Head of caudate nucleus (tissue), 42 donors: Measurements from ENCODE around the gene MAP7.
"Not testable (repeated sequence)": the region's sequence is repeated elsewhere in the genome, so short reads cannot be mapped to it uniquely, and the experiment has no call there.

Experiments
- DNase-seq, 42 donors: peaks; one replicate each; pipeline versions ENCODE4 v3.0.0 to v3.0.0-alpha.2; 2020 to 2021; ENCODE audit warnings: mixed read lengths in 7 of 42
- intact Hi-C: fragments of 100-400 bp; cut with DNase I; formaldehyde crosslinking; loops from one replicate; pipeline ENCODE4 v1.15.0; 2022

The MAP7 gene

DNA sequence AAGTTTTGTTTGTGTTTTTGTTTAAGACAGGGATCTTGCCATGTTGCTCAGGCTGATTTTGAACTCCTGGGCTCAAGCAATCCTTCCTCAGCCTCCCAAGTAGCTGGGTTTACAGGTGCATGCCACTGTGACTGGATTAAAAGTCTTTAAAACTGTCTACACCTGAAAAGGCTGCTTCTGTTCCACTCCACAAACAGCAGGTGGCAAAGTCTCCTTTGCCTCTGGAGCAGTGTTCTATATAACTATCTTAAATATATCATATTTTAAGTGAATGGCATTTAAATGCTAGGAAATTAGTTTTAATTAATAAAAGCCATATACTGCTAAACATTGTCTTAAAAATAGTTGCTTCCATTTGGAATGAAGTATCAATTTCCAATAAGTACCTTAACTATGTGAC lies 171.3 kb downstream of the MAP7 start:
- intact Hi-C loops: no loop called here
- no peak for DNase-seq

DNA sequence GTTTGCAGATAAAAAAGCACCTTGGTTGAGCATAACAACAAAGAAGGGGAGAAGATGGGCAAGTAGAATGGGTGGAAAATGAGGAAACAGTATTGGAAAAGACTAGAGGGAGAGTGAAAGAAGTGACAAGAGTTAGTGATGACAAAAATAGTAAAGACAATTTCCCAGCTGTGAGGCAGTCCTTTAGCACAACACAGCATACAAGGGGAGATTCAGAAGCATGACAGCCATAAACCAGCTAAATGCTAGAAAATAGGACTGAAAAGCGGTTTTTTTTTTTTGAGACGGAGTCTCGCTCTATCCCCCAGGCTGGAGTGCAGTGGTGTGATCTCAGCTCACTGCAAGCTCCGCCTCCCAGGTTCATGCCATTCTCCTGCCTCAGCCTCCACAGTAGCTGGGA lies 174.4 kb downstream of the MAP7 start:
- intact Hi-C loops, DNase-seq: not testable (repeated sequence)

DNA sequence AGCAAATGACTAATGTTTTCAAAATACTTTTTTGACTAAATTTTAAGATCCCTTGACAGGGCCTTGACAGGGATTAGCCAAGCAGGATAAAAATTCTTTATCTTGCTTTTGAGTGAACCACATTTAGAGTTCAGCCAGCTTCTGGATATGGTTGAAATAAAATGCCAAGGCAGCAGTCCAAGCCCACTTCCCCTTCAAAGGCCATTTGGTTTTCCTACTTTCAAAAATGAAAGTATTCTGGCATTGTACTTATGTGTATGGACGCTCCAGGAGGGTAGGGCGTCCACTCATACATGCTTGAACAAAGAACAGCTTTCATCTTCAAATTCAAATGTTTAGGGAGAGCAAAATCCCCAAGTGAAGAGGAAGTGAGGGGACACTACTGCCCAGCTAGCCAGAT lies 178.3 kb downstream of the MAP7 start:
- intact Hi-C loops: no loop called here

DNA sequence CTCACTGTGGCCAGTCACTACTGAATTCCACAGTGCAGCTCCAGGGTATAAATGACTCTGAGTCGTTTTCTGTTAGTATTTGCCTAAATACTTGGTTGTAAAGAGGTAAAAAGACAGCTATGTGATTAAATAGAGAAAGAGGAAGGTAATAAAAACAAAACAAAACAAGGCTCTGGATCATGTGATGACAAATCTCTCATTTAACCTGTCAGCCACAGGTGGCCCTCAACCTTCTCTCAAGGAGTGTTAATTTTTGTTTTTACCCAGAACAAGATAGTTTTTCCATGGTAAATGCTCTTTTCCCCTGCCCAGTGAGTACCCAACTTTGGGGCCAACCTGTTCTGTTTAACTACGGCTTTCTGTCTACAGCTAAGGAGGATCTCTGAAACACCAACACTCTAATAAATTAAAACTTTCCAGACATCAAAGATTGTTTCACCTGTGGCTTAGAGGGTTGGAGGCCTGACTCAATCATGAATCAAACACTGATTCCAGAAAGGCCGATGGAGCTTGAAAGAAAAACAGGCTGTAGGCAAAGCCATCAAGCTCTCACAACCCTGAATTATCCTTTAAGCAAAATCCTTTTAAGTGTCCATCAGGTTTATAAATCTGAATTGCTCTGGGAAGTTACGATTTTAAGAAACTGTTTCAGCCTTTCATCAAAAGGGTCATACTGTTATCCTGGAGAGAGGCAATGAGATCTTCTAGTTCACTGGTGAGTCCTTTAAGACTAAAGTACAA lies 179.1 kb downstream of the MAP7 start:
- no peak for DNase-seq
- intact Hi-C loops: no loop called here

More for the DNA sequence above, 178.3 kb downstream of the MAP7 start:
- no peak for DNase-seq

DNA sequence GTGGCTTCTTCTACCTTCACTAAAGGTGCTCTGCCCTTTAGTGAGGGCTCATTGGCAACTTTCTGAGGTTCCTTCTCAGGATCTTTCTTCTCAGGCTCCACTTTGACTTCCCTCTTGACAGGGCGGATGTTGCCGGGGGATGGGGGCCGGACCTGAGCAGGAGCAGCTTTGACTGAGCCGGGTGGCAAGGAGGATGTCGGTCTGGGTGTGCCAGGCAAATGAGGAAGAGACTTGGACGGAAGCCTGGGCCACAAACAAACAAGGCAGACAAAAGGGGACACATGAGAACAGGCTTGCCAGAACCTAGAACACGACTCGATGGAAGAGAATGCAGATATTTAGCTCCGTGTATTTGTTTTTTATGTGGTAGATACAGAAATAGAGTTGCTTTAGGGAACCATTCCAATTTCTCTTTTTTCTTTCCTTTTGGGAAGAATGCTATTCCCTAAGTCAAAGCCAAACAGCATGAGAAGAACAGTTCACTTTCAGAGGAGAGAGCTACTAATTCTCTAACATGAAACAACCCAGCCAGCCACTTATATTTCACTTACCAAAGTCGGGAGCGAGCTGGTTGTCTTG lies 184.4 kb downstream of the MAP7 start:
- intact Hi-C loops: no loop called here
- peak; percentile 28 to 83 (median 63) for DNase-seq

DNA sequence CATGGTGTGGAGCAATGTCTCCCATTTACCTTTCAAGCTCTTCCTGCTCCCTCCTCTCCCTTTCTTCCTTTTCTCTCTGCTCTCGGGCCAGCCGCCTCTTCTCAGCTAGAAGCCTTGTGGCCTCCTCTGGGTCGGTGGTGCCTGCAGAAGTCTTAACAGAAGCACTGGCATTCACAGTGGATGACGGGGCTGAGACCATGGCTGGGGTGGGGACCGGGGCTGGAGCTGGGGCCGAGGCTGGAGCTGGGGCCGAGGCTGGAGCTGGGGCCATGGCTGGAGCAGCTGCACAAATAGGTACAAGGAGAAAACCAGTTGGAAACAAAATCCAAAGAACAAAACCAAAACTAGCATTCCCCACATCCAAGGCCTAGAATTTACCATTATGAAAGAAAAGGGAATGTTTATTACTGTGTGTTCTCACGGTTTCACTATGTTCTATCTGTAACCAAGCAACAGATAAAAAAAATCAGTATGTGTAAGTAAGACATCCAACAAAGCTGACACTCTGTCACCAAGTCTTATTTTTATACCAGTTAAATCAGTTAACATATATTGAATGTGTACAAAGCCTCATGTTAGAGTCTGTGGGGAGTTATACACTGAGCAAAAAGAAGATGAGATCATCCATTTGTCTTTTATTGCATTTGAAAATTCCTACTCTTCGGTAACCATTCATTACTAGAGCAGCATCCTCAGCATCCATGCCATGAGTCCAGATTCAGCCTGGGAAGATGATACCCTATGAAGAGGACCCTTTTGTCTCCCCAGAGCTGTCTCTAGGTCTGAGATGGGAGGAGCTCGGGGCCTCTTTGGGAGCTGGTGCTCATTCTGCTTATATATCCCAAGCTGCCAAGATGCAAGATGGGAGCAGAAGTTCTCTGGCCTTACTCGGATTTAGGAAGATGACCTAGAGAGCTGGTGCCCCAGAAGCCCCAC lies 187.5 kb downstream of the MAP7 start:
- DNase-seq: no peak
- intact Hi-C loops: no loop called here

DNA sequence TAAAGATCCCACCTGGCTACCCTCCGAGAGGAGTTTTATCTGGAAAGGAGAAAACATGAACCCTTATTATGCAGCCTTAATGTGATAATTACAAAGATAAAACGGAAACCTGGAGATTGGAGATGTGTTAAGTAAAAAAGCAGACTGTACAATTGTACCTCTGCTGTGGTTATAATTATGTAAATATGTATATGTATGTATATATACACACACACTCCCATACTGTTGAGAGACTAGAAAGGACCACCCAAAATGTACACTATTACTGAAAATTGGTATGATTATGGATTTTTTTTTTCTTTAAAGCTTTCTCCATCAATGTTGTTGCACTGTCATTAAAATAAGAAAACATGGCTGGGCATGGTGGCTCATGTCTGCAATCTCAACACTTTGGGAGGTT lies 188.4 kb downstream of the MAP7 start:
- DNase-seq: no peak
- intact Hi-C loops: no loop called here

DNA sequence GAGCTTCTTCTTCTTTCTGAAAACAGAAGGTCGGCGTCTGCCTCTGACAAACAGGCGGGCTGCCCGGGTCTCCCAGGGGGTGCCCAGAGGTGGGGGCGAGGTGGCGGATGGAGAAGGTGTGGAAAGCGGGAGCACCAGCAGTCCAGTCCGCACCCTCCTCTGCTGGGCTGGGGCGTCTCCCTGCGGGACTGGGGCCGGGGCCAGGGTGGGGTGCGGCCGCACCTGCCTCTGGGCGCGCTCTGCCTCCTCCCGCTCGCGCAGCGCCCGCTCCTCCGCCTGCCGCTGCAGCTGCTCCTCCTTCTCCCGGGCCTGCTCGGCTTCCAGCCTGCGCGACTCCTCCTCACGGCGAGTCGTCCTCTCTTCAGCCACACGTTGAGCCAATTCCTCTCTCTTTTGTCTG lies 189.4 kb downstream of the MAP7 start:
- DNase-seq: no peak
- intact Hi-C loops: no loop called here

DNA sequence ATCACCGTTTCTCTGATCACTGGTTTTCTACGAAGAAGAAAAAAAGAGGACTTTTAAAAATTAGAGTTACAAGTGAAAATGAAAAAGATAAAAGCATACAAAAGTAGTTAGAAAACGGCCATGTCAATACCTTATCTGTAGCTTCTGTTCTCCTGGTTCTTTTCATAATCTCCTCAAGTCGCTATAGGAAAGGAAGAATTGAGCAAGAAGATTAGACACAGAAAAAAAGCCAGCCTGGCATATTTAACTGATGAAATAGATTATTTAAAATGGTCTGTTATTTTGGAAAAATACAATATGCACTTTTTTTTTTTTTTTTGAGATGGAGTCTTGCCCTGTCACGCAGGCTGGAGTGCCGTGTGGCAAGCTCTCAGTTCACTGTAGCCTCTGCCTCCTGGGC lies 190.4 kb downstream of the MAP7 start:
- DNase-seq: no peak
- intact Hi-C loops: no loop called here

DNA sequence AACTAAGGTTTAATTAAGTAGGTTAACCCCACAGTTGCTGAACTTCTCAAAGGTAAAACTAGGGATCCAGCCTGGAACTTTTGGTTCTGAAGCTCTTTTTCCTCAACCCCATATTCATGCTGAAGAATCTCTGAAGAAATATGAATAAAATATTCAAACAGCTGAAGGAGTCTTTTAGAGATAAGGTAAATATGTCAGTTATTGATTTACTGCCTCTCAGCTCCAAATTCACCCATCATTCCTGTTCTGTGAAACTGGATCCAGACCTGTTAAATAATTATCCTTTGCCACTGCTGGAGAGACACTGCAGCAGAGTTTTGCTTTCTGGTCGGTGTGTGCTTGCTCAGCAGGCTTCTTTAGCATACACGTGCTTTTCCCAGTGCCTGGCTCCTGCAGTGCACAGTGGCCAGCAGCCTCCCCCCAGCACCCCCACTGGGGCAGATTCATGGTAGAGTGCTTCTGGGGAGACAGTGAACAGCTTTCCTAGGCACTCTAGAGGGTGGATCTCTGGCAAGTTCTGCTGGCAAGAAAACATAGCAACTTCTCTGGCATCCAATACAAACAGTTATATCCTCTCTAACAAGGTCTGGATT lies 198.6 kb downstream of the MAP7 start:
- DNase-seq: no peak
- intact Hi-C loops: no loop called here

DNA sequence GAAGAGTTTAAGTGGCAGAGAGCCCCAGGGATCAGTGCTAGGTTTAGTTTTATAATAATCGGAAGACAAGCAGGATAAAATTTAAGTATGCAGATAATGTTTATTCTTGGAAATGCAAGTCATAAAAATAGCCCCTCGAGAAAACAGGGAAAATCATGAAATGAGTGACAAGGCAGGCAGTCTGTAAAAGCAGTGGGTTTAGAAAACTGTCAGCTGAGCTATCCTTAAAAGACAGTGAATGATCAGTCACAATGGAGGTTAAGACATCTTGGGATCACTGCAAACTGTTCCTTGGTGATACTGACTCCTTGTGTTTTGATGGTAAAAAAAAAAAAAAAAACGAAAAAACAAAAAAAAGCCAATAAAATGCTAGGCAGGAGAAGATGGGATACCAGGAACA lies 199.3 kb downstream of the MAP7 start:
- DNase-seq: no peak
- intact Hi-C loops: no loop called here

DNA sequence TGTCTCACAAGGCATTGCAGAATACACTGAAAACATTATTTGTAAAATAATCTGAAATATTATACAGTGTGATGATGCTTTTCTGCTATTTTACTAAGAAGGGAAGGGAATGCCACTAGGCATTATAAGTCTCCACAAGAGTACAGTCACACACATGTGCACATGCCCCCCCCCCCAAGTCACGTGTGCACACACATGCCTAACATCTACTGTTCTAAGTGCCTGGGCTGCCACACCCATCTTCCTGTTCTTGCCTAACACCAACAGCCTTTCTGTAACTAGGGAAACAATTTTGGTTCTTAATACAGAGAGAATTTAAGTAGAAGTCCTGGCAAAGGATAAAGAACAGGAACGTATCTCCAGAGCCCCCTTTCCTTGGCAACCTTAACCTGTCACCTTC lies 202.4 kb downstream of the MAP7 start:
- DNase-seq: no peak
- intact Hi-C loops: no loop called here

DNA sequence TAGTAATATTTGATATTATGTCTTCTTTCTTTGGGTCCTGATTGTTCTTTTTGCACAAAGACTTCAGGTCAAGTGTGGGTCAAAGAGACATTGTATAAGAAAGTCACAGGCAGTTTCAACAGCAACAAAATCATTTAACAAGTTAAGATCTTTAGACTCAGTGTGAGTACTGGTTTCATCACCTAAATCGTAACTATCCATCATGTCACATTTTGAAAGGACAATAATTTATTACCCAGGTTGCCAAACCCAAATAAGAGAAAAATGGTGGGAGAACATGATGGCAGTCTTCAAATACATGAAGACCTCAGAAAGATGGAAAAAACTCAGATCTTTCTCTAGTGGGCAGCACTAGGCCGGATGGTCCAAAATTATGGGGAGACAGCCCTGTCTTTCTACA lies 205.1 kb downstream of the MAP7 start:
- no peak for DNase-seq
- intact Hi-C loops: no loop called here

DNA sequence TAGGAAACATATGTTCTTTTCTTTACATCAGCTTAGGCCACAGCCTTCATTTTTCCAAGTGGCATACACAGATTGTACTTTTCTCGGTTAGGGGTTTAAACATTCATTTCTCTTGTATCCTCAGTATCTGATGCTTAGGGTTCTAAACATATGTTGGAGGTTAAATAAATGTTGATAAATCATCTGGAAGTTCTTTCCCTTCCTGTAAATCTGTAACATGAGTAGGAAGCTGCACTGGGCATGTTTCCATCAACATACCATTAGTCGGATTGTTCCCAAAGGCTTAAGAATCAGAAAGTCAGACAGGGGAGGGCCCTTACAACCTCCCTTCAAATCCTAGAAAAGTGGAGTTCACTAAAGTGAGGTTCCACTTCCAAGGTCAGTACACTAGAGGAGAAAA lies 205.8 kb downstream of the MAP7 start:
- intact Hi-C loops: no loop called here
- no peak for DNase-seq

DNA sequence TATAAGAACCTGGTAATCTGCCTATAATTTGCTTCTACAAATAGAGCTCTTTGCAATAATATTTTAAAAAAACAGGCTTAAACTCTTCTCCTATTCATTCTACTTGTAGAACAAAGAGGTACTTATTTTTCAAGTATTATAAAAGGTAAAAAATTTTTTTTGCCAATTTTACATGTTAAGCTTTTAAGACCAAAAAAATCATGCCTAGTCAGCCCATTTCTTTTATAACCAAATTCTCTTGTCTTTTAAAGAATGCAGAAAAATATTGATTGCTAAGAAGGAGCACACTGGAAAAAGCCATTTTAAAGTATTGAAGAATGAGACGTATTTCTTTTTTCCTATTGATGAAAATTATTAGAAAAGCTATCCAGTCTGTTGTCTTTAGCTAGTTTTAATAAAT lies 206.5 kb downstream of the MAP7 start:
- DNase-seq: no peak
- intact Hi-C loops: no loop called here

DNA sequence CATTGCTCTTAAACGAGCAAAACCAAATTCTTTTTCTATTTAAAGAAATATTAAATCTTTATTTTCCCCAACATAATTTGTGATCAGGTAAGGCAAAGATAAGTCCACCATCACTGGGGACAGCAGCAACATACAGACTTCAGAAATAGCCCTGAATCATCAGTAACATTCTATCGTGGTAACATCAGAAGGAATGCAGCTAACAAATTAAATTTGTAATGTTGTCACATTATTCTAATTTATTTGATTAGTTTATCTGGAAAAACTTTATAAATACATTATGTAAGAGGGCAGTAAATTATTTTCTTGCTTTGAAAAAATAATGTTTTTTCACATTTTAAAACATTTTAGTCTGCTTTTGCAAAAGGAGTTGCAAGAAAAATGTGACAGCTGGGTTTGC lies 206.9 kb downstream of the MAP7 start:
- intact Hi-C loops: no loop called here

DNA sequence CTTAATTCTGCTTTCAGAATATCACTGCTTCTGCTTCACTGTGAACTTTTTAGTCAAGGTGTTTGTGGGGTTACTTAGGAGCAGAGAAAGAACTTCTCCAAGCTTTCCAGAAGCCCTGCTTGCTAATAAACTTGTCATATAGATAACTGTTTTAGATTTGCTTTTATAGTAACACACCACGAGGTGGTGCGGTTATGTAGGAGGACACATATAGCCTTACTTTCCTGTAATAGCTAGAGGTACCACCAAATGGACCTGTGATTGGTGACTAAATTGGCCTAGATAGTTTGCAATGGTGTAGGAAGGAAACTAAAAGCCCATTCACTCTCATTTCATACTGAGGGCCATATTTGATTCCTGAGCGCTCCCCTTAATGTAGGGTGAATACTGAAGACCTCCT lies 208.3 kb downstream of the MAP7 start:
- intact Hi-C loops: no loop called here
- DNase-seq: no peak

More for the DNA sequence above, 206.9 kb downstream of the MAP7 start:
- DNase-seq: no peak

DNA sequence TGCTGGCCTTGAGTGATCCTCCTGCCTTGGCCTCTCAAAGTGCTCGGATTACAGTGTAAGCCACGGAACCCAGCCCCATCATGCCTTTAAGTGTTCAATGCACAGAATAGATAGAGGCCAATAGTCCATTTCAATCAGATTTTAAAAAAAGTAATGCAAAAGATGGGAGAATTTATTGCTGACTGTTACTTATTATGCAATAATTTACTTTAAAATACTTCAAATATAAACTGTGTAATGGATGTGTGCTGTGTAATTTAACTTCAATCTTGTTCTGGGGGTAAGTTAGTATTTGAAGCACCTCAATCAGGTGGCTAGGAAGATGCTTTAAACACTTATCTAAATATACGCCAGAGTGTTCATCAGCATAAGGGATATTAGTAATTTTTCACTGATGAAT lies 208.9 kb downstream of the MAP7 start:
- intact Hi-C loops: no loop called here
- no peak for DNase-seq

DNA sequence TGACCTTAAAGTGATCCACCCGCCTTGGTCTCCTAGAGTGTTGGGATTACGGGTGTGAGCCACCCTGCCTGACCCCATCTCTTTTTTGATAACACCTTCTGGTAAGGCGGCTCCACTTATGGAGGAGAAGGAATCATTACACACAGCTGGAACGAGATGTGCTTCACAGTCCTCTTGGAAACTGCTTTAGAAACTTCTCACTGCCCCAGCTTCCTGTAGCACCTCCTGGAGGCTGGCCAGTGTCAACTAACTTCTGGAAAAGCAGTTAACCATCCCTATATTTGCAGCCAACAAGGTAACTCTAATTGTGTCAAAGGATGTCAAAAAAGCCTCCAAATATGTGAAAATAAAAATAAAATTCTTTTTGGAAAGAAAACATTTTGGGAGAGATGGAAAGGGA lies 211.7 kb downstream of the MAP7 start:
- no peak for DNase-seq
- intact Hi-C loops: no loop called here

DNA sequence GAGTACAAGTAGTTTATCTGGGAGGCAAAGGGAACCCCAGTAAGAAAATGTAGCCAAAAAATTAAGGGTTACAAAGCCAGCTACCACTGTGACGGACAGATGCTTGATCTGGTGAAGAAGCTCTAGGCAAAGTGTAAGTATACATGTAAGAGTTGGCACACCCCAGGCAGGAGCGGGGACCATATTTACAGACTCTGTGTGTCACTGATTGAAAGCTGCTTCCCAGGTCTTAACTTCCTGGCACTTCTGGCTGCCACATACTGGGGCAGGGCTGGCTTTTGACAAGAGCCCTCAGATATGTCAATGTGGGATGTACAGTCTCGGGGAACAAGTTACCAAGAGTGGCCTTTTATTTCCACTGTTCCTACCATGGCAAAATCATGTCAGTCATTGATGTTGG lies 212.6 kb downstream of the MAP7 start:
- no peak for DNase-seq
- intact Hi-C loops: no loop called here
